ENCODE measurements around the gene BOK.

The BOK gene

GRCh38 chr2:241551599-241551997 is 6.9 kb upstream of the BOK start:
- no peak for DNase-seq (ENCODE audit: low read depth)
- peaks cover 9% of the 10 kb centered on the region for H3K9me3 ChIP-seq (ENCODE audit: control insufficient read depth, low read length)
- H3K4me1 ChIP-seq (ENCODE audit: control insufficient read depth, insufficient read depth, low read length) = peaks cover 22% of the 10 kb centered on the region

GRCh38 chr2:241551998-241552737 is 6.4 kb upstream of the BOK start:
- Histone ChIP-seq H3K27me3 (replicated peaks; ENCODE audit: control insufficient read depth, insufficient read depth, low read length) (peaks cover 3% of the 10 kb centered on the region), H3K4me3 (ENCODE audit: low read length) (no peak overlapping the region)

More at GRCh38 chr2:241551599-241551997, 6.9 kb upstream of the BOK start:
- H3K36me3 ChIP-seq (ENCODE audit: control insufficient read depth, insufficient read depth, low read length, severe bottlenecking) = no peaks in the 10 kb centered on the region
- no peak overlapping the region for H3K4me3 ChIP-seq (ENCODE audit: low read length)
- peaks cover 3% of the 10 kb centered on the region for H3K27me3 ChIP-seq (replicated peaks; ENCODE audit: control insufficient read depth, insufficient read depth, low read length)
- no peak overlapping the region for H3K9ac ChIP-seq (ENCODE audit: low read length)

GRCh38 chr2:241553512-241553830 is 5.1 kb upstream of the BOK start:
- Histone ChIP-seq H3K9ac (ENCODE audit: low read length) (no peak overlapping the region), H3K4me1 (ENCODE audit: control insufficient read depth, insufficient read depth, low read length) (peaks cover 16% of the 10 kb centered on the region), H3K27me3 (replicated peaks; ENCODE audit: control insufficient read depth, insufficient read depth, low read length) (peaks cover 3% of the 10 kb centered on the region), H3K36me3 (ENCODE audit: control insufficient read depth, insufficient read depth, low read length, severe bottlenecking) (no peaks in the 10 kb centered on the region), H3K4me3 (ENCODE audit: low read length) (no peak overlapping the region), H3K9me3 (ENCODE audit: control insufficient read depth, low read length) (peaks cover 21% of the 10 kb centered on the region)
- DNase-seq (ENCODE audit: low read depth) = no peak

More at GRCh38 chr2:241551998-241552737, 6.4 kb upstream of the BOK start:
- Histone ChIP-seq H3K9me3 (ENCODE audit: control insufficient read depth, low read length) (peaks cover 14% of the 10 kb centered on the region), H3K9ac (ENCODE audit: low read length) (no peak overlapping the region), H3K36me3 (ENCODE audit: control insufficient read depth, insufficient read depth, low read length, severe bottlenecking) (no peaks in the 10 kb centered on the region), H3K4me1 (ENCODE audit: control insufficient read depth, insufficient read depth, low read length) (peaks cover 17% of the 10 kb centered on the region)
- DNase-seq (ENCODE audit: low read depth) = no peak

- Histone ChIP-seq H3K36me3 (ENCODE audit: control insufficient read depth, insufficient read depth, low read length, severe bottlenecking) (no peaks in the 10 kb centered on the region), H3K4me1 (ENCODE audit: control insufficient read depth, insufficient read depth, low read length) (peaks cover 16% of the 10 kb centered on the region), H3K4me3 (ENCODE audit: low read length) (no peak overlapping the region), H3K9me3 (ENCODE audit: control insufficient read depth, low read length) (peaks cover 21% of the 10 kb centered on the region), H3K9ac (ENCODE audit: low read length) (no peak overlapping the region), H3K27me3 (replicated peaks; ENCODE audit: control insufficient read depth, insufficient read depth, low read length) (peaks cover 1% of the 10 kb centered on the region)
- no peak for DNase-seq (ENCODE audit: low read depth)
These were observed 4.6 kb upstream of the BOK start for GRCh38 chr2:241553981-241554380.

GRCh38 chr2:241554610-241555322 is 3.8 kb upstream of the BOK start:
- H3K9me3 ChIP-seq (ENCODE audit: control insufficient read depth, low read length) = peaks cover 21% of the 10 kb centered on the region
- DNase-seq (ENCODE audit: low read depth) = no peak
- H3K36me3 ChIP-seq (ENCODE audit: control insufficient read depth, insufficient read depth, low read length, severe bottlenecking) = no peaks in the 10 kb centered on the region
- no peak overlapping the region for H3K4me3 ChIP-seq (ENCODE audit: low read length)
- no peaks in the 10 kb centered on the region for H3K27me3 ChIP-seq (replicated peaks; ENCODE audit: control insufficient read depth, insufficient read depth, low read length)
- peaks cover 16% of the 10 kb centered on the region for H3K4me1 ChIP-seq (ENCODE audit: control insufficient read depth, insufficient read depth, low read length)
- no peak overlapping the region for H3K9ac ChIP-seq (ENCODE audit: low read length)

GRCh38 chr2:241555711-241556110 is 2.8 kb upstream of the BOK start:
- peaks cover 24% of the 10 kb centered on the region for H3K4me1 ChIP-seq (ENCODE audit: control insufficient read depth, insufficient read depth, low read length)
- H3K27me3 ChIP-seq (replicated peaks; ENCODE audit: control insufficient read depth, insufficient read depth, low read length) = no peaks in the 10 kb centered on the region
- peaks cover 21% of the 10 kb centered on the region for H3K9me3 ChIP-seq (ENCODE audit: control insufficient read depth, low read length)
- H3K36me3 ChIP-seq (ENCODE audit: control insufficient read depth, insufficient read depth, low read length, severe bottlenecking) = no peaks in the 10 kb centered on the region
- no peak for DNase-seq (ENCODE audit: low read depth)
- H3K4me3 ChIP-seq (ENCODE audit: low read length) = no peak overlapping the region
- no peak overlapping the region for H3K9ac ChIP-seq (ENCODE audit: low read length)

- Histone ChIP-seq H3K36me3 (ENCODE audit: control insufficient read depth, insufficient read depth, low read length, severe bottlenecking) (no peaks in the 10 kb centered on the region), H3K27me3 (replicated peaks; ENCODE audit: control insufficient read depth, insufficient read depth, low read length) (no peaks in the 10 kb centered on the region)
- DNase-seq (ENCODE audit: low read depth) = no peak
These were observed 1.8 kb upstream of the BOK start for GRCh38 chr2:241556746-241557145.

GRCh38 chr2:241559323-241560161 is 997 bp downstream of the BOK start:
- Histone ChIP-seq H3K27me3 (replicated peaks; ENCODE audit: control insufficient read depth, insufficient read depth, low read length) (no peaks in the 10 kb centered on the region), H3K4me1 (ENCODE audit: control insufficient read depth, insufficient read depth, low read length) (peaks cover 26% of the 10 kb centered on the region), H3K4me3 (ENCODE audit: low read length) (peak overlapping the region; percentile 85), H3K36me3 (ENCODE audit: control insufficient read depth, insufficient read depth, low read length, severe bottlenecking) (peaks cover 15% of the 10 kb centered on the region), H3K9ac (ENCODE audit: low read length) (peak overlapping the region; percentile 86), H3K9me3 (ENCODE audit: control insufficient read depth, low read length) (peaks cover 21% of the 10 kb centered on the region)
- DNase-seq (ENCODE audit: low read depth) = peak; percentile 73

More at GRCh38 chr2:241556746-241557145, 1.8 kb upstream of the BOK start:
- H3K4me3 ChIP-seq (ENCODE audit: low read length) = no peak overlapping the region
- H3K9ac ChIP-seq (ENCODE audit: low read length) = no peak overlapping the region
- H3K4me1 ChIP-seq (ENCODE audit: control insufficient read depth, insufficient read depth, low read length) = peaks cover 31% of the 10 kb centered on the region
- peaks cover 21% of the 10 kb centered on the region for H3K9me3 ChIP-seq (ENCODE audit: control insufficient read depth, low read length)

- peak overlapping the region; percentile 85 for H3K4me3 ChIP-seq (ENCODE audit: low read length)
- peaks cover 15% of the 10 kb centered on the region for H3K36me3 ChIP-seq (ENCODE audit: control insufficient read depth, insufficient read depth, low read length, severe bottlenecking)
- H3K4me1 ChIP-seq (ENCODE audit: control insufficient read depth, insufficient read depth, low read length) = peaks cover 24% of the 10 kb centered on the region
- peaks cover 21% of the 10 kb centered on the region for H3K9me3 ChIP-seq (ENCODE audit: control insufficient read depth, low read length)
- H3K9ac ChIP-seq (ENCODE audit: low read length) = peak overlapping the region; percentile 86
- H3K27me3 ChIP-seq (replicated peaks; ENCODE audit: control insufficient read depth, insufficient read depth, low read length) = no peaks in the 10 kb centered on the region
- no peak for DNase-seq (ENCODE audit: low read depth)
These were observed 1.8 kb downstream of the BOK start for GRCh38 chr2:241560162-241560882.

- peak; percentile 31 for DNase-seq (ENCODE audit: low read depth)
- H3K36me3 ChIP-seq (ENCODE audit: control insufficient read depth, insufficient read depth, low read length, severe bottlenecking) = peaks cover 15% of the 10 kb centered on the region
- H3K4me1 ChIP-seq (ENCODE audit: control insufficient read depth, insufficient read depth, low read length) = peaks cover 24% of the 10 kb centered on the region
- H3K9me3 ChIP-seq (ENCODE audit: control insufficient read depth, low read length) = peaks cover 17% of the 10 kb centered on the region
- no peaks in the 10 kb centered on the region for H3K27me3 ChIP-seq (replicated peaks; ENCODE audit: control insufficient read depth, insufficient read depth, low read length)
- peak overlapping the region; percentile 85 for H3K4me3 ChIP-seq (ENCODE audit: low read length)
- H3K9ac ChIP-seq (ENCODE audit: low read length) = peak overlapping the region; percentile 86
These were observed 2.4 kb downstream of the BOK start for GRCh38 chr2:241560883-241561474.
